ENCODE results near the gene SEL1L3. TPM values are rescaled to one million over a fixed set of nuclear protein-coding genes. Genes with fewer than 3 reads are reported as not detected.

The SEL1L3 gene
- total RNA-seq, 1 donor from 2014 or later: 3.2 TPM

DNA sequence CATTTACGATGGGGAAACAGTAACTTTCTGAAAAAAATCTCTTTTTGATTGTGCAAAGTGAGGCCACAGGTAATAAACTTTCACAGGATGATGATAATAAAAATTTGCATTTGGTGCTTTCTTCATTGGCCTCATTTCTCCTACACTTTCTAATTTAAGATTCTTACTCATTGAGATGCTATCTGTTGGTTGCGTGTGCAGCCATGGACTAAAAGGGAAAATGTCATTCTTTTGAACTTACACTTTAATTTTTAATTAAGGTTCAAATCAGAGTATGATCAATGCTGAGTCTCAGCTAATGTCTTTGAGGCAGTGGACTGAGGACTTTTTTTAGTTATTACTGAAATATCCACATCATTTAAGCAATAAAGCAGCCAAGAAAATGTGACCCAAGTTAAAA, 87.6 kb downstream of the SEL1L3 start:
- DNase-seq: no peak
- intact Hi-C loops (cut with DNase I): no loop called here
- ATAC-seq (ENCODE audit: poor library complexity): no peak

DNA sequence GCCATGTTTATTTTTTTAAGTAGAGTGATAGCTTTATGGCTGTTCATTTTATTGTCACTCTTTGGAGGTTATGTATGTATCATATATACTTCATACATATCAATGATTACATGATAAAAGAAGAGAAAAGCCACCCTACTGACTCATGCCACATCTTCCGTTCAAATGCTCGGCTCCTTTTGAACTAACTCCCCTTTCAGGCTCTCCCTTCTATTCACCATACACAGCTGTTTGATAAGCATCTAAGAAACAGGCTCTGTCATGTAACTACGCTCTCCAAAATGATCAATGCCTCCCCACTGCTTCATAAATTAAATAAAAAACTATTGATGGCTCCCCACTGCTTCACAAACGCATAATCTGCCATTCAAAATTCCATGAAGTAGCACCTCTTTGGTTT, 89.4 kb downstream of the SEL1L3 start:
- intact Hi-C loops (cut with DNase I): no loop called here
- DNase-seq: no peak
- no peak for ATAC-seq (ENCODE audit: poor library complexity)

DNA sequence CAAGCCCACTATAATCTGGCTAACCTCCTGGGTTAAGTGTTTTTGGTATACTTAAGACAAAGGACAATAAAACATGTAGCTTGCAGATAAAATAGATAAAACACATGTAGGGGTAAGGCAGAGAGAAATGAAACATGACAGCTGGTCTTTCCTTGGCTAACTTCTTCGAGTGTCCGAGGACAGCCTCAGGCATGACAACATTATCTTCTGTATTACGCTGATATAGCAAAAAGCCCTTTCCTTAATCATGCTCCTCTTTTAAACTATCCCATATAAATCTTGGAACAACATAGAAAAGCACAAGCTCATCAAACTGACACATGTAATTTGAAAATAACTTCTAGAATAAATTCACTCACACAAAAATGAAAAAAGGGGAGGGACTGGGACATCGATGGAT, 91.1 kb downstream of the SEL1L3 start:
- DNase-seq: no peak
- ATAC-seq (ENCODE audit: poor library complexity): no peak
- intact Hi-C loops (cut with DNase I): no loop called here

DNA sequence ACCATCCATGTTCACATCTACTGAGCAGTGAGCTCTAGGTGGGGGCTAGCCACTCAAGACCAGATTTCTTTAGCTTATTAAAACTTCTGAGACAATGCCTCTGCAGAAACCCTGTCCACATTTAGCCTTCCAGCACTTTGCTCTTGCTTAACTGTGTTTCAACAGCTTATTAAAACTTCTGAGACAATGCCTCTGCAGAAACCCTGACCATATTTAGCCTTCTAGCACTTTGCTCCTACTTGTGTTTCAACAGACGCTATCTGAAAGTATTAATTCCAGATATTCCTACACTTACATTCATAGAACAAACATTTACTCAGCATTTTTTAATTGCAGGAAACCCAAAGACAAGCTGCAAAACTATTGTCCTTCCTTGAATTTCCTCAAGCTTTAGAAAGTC, 91.9 kb downstream of the SEL1L3 start:
- ATAC-seq (ENCODE audit: poor library complexity): no peak
- intact Hi-C loops (cut with DNase I): no loop called here
- no peak for DNase-seq

DNA sequence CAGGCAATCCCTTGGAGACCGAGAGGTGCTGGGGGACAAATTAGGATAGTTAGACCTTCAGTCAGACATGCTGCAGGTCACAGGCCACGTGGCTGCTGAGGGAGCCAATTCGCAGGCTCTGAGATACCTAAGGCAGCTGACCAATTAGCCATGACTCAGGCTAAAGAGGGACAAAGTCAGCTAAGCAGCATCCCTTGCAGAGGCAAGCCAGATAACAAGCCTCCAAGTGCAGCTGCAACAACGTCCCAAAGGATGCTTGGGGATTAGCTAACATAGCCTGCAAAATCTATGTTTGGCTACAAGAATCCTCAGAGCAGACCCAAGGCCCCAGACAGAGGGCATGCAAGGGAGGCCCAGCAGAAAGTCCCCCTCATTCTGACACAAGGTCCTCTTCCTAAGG, 93.5 kb downstream of the SEL1L3 start:
- ATAC-seq (ENCODE audit: poor library complexity) (peak; percentile 83), DNase-seq (peak; percentile 53)
- intact Hi-C loops (cut with DNase I): no loop called here

DNA sequence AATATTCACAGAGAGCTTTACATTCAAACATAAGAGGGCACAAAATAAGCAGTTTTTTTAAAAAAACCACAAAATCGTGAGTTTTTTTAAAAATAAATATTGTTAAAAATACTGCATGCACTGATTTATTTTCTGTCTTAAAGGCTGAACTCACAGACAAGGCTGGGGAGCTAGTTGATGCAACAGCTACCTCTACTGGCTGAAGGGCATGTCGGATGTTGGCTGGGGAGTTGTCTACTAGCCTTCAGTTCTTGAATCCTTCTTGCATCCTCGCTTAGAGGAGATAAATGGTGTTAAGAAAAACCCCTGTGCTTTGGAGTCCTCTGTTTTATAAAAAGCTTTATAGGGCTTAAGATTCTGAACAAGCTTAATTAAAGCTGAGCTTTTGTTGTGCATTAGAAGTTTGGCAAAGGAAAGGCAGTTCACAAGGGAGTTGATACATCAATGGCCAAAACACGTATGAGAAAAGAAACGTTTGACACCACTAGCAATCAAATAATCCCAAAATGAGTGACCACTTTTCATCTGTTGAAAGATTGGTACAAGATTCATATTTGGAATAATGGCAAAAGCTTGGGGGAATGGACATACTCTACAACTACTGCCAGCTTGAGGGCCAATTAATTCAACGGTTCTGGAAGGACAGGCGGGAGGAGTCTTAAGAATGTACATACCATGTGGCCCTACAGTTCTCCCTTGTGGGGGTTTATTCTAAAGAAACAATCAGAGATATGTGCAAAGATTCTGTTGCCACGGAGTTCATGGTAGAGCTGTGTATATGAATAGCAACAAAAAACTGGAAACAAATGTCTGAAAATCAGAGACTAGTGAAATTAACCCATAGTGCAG, 94.7 kb downstream of the SEL1L3 start:
- ATAC-seq (ENCODE audit: poor library complexity) (peak; percentile 92), DNase-seq (peak; percentile 50)
- intact Hi-C loops (cut with DNase I): loop anchor here (2.0 kb wide), 1 partner anchor 327 kb away; no protein-coding TSS in a partner anchor

DNA sequence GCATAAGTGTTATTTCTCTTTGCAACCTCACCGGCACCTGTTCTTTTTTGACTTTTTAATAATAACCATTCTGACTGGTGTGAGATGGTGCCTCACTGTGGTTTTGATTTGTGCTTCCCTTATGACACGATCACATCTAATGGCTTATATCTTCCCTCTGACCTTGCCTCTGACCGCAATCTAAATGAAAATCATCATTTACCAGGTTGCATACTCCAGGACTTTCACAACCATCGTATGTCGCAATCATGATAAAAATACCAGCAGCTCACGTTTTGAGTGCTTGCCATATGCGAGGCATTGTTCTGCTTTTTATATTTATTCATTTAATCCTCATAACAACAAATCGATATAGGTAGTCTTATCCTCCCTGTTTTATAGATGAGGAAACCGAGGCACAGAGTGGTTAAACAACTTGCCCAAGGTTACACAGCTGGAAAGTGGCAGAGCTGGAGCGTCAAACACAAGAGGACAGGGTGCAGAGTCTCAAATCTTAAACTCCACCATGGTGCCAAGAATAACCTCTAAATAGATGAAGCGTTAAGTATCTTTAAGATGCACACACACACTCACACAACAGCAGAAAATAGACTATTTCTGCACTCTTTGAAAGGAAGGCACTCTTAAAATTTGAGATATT, 102.2 kb downstream of the SEL1L3 start:
- no peak for ATAC-seq (ENCODE audit: poor library complexity)
- intact Hi-C loops (cut with DNase I): no loop called here
- no peak for DNase-seq

DNA sequence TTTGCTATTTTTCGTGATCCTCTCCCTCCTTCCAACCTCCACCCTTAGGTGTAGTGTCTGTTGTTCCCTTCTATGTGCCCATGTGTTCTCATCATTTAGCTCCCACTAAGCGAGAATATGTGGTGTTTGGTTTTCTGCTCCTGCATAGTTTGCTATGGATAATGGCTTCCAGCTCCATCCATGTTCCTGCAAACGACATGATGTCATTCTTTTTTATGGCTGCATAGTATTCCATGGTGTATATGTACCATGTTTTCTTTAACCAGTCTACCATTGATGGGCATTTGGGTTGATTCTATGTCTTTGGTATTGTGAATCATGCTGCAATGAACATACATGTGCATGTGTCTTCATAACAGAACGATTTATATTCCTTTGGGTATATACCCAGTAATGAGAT, 102.7 kb downstream of the SEL1L3 start:
- intact Hi-C loops (cut with DNase I): no loop called here
- DNase-seq (no peak), ATAC-seq (ENCODE audit: poor library complexity) (no peak)

DNA sequence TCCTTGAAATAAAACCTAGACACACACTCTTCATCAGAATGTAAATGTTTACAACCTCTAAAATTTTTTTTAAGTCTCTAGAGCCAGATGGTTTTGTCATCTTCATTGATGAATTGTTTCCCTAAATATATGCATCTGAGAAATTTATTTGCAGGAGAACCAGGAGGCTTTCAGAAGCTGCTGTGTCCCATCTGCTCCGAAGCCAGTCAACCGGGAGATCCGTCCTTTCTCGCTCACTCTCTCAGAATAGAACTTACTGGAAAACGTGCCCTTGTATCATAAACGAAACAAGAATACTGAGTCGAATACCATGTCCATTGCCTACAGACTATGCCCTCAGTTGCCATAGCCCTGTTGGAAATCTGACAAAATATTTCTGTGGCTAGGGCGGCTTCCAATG, 103.7 kb downstream of the SEL1L3 start:
- intact Hi-C loops (cut with DNase I): no loop called here
- ATAC-seq (ENCODE audit: poor library complexity) (no peak), DNase-seq (no peak)

DNA sequence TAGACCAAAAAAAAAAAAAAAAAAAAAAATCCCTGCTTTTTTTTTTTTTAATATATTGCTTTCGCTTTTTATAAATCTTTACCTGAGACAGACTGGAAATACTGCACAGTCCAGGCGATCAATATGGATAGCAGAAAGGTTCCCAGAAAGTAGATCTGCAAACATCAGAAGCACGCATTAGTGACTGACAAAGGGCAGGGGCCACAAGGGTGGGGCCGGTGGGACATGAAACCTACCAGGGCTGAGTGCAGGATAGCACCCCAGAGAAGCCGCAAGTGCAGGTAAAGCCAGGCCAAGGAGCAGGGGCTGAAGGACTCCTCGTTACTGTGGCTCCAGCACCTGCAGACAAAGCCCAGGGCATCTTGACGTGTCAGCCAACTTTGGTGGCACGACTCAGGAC, 105.3 kb downstream of the SEL1L3 start:
- DNase-seq: no peak
- no peak for ATAC-seq (ENCODE audit: poor library complexity)
- intact Hi-C loops (cut with DNase I): no loop called here

DNA sequence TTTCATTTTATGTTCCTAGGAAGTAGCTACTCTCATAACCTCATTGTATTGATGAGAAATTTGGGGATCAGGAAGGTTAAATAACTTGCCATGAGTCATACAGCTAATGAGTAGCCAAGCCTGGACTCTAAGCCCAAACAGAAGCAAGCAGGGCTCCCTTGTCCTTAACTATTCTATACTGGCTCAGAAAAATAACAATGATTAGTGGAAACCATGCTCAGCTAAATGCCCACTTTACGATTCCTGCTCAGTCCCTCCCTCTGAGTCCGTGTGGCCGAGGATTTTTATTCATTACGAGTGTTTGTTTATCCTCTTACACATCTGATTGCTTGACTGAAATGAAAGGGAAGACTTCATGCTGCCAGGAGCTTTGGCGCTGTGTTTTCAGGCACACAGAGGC, 106.3 kb downstream of the SEL1L3 start:
- DNase-seq (no peak), ATAC-seq (ENCODE audit: poor library complexity) (no peak)
- intact Hi-C loops (cut with DNase I): no loop called here

DNA sequence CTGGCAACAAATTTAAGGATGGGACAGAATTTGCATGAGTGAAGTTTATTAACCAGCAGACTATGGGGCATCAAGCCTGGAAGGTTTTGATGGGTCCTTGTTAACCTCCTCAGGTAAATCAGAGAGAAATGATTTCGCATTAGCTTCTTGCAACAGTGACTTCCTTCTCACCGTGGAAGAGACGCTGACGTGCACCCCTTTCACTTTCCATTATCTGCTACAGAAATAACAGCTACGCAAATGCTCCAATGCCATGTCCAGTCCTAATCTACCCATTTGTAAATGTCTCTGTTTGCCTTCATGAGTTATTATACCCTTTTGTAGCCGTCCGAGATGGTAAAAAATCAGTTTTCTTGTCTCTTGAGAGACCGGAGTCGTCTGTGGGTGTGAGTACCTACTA, 106.9 kb downstream of the SEL1L3 start:
- ATAC-seq (ENCODE audit: poor library complexity): no peak
- DNase-seq: no peak
- intact Hi-C loops (cut with DNase I): no loop called here

DNA sequence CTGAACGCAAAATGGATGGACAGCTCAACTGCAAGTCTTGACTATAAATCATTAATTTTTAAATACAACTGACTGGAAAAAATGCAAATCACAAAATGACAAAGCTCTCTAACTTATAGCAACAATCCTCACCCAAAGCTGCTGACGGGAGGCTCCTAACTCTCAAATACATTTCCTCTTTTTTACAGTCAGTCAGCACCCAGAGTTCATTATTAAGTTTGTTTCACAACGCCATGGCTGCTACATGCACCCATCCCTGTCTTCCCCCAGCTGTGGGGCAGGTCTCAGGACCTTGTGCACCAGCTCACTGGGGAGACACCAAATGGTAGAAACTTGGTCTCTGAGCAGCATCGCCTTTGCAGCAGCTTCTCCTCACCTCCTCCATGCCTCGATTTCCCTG, 109.5 kb downstream of the SEL1L3 start:
- DNase-seq: no peak
- ATAC-seq (ENCODE audit: poor library complexity): no peak

DNA sequence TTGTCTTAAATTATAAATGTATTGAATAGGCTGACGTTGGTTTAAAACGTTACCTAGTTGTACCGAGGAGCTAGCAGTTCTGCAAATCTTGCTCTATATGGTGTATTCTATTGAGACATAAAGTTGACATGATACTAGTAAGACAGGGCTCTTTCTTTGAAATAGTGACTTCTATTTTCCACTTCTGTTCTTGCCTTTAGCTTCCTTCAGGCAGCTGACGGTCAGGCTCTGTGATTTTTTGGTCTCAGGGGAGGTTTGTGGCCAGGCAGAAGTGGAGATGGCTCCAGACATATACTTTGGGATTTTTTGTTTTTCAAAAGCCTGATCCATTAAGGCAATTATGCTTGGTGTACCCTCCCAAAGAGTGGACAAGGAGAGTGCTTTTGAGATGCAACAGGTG, 111.9 kb downstream of the SEL1L3 start:
- ATAC-seq (ENCODE audit: poor library complexity) (no peak), DNase-seq (no peak)
- intact Hi-C loops (cut with DNase I): no loop called here

More for the DNA sequence above, 109.5 kb downstream of the SEL1L3 start:
- intact Hi-C loops (cut with DNase I): no loop called here

DNA sequence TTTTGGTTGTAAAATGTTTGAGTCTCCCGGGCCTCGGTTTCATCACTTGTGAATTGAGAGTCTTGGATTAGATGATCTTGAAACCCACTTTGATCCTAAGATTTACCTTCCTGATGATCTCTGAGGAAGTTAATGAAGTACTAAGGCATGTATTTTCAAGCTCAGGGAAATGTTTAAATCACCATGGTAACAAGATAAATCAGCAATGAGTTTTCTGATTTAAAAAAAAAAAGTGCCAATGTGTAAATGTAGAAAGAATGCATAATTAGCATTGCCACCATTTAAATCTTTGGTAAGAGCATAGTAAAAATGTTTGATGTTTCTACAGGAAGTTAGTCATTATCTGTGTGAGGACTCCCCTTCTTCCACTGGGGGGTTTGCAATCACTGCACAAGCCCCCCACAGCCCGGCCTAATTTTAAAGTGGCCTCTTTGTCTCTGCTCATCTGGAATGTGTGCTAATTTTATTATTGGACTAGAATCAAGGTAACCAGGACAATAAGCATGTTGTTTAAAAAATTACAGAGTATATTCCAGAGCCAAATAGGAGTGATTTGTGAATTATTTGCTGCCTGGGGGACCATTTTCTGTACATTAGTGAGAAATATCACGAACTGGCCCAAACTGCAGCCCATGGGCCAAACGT, 113.5 kb downstream of the SEL1L3 start:
- intact Hi-C loops (cut with DNase I): no loop called here
- DNase-seq (no peak), ATAC-seq (ENCODE audit: poor library complexity) (no peak)

DNA sequence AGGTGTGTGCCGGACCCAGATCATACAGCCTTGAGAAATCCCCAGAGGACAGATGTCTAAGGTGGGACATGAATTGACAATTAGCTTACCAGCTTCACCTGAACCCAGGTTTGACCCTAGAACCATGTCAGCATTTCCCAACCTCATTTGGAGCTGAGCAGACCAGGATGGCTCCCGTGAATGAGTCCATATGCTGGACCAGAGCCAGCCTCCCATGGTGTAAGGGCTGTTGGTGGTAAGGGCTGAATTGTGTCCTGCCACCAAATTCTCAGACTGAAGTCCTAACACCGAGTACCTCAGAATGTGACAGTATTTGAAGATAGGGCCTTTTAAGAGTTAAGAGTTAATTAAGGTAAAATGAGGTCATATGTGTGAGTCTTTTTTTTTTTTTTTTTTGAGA, 118.8 kb downstream of the SEL1L3 start:
- DNase-seq (no peak), ATAC-seq (ENCODE audit: poor library complexity) (no peak)
- intact Hi-C loops (cut with DNase I): no loop called here

DNA sequence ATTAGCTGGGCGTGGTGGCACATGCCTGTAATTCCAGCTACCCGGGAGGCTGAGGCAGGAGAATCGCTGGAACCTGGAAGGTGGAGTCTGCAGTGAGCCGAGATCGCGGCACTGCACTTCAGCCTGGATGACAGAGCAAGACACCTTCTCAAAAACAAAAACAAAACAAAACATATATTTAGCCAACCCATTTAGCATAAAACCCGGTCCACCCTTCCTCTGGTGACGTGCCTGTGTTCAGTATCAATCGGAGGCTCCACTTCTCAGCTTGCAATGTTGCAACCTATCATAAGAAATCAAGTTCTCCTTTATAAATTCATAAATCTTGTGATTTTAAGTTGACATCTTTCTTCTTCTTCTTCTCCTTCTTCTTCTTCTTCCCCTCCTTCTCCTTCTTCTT, 133.2 kb downstream of the SEL1L3 start:
- DNase-seq (no peak), ATAC-seq (ENCODE audit: poor library complexity) (no peak)
- intact Hi-C loops (cut with DNase I): no loop called here

DNA sequence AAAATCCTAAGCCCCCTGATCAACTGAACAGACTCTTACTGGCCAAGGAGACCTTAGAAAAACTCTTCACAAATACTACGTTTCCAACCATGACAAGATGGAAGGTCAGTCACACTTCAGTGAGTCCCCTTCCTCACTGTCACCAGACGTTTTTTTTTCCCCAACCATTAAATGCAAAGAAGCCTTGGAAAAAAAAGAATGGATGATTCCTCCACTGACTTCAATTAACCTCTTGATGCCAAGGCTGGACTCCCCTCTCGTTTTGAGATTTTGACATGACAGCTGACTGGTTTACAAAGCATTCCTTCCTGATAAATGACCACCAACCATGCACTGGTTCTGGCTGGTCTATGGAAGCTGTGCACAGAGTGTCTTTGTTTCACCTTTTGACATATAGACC, 133.9 kb downstream of the SEL1L3 start:
- ATAC-seq (ENCODE audit: poor library complexity): no peak
- intact Hi-C loops (cut with DNase I): no loop called here

DNA sequence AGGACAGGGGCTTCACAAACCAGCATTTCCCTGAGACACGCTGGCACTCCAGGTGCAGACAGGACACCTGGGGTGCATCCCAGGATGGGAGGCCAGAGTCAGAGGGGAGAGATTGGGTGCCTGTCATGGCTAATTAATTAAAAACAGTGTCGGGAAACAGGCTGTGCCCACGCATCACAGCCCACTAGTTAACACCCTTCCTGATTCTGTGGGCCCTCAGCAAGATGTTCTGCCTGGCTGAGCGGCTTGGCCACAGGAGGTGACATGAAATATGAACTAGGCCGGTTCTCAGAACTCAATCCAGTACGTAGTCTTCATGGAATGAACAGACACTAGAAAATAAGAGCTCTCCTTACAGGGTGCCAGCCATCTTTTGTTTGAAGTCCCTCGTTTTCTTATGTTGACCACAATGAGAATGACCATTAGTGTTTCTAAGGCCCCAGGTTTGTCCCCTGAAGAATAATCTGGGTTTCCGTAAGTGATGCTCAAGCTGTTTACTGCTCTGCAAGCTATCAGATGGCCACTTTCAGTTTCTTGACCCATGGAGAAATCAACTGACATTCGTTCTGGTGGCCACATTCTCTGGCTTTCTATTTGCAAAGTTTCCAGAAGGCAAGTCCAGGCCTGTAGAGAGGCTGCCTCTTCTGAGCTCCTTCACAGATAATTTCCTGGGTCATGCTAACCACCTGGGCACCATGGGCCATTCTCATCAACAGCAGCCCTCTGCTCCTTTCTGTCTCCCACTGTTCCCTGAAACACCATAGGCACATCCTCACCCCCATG, 134.9 kb downstream of the SEL1L3 start:
- no peak for ATAC-seq (ENCODE audit: poor library complexity)
- intact Hi-C loops (cut with DNase I): no loop called here

More for the DNA sequence above, 133.9 kb downstream of the SEL1L3 start:
- no peak for DNase-seq

More for the DNA sequence above, 134.9 kb downstream of the SEL1L3 start:
- no peak for DNase-seq

All from Right ventricle myocardium superior (tissue), 1 donor.